ENCODE measurements around the gene ZBTB20.

The ZBTB20 gene

GRCh38 chr3:114762144-114762543 is 384.9 kb downstream of the ZBTB20 start:
- DNase-seq (ENCODE audit: low read depth) = no peak

DNA sequence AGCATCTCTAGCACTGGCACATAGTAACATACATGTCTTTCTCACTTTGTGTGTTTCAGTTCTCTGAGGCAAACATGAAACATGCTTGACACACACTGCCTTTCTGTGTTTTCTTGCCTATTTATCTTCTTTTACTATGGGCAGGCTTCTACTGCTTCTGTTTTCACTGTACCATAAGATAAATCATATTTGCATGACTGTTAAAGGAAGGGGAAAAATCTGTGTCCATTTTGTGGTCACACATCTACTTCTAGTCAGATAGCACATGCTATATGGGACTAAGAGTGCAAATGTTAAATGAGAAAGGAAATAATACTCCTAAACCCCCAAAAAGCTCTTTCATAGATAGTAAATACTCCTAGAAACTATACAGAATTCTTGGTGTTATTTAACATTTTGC is 386.4 kb downstream of the ZBTB20 start:
- no peak for DNase-seq (ENCODE audit: low read depth)

GRCh38 chr3:114758831-114759699 is 388.0 kb downstream of the ZBTB20 start:
- DNase-seq (ENCODE audit: low read depth) = peak; percentile 23

DNA sequence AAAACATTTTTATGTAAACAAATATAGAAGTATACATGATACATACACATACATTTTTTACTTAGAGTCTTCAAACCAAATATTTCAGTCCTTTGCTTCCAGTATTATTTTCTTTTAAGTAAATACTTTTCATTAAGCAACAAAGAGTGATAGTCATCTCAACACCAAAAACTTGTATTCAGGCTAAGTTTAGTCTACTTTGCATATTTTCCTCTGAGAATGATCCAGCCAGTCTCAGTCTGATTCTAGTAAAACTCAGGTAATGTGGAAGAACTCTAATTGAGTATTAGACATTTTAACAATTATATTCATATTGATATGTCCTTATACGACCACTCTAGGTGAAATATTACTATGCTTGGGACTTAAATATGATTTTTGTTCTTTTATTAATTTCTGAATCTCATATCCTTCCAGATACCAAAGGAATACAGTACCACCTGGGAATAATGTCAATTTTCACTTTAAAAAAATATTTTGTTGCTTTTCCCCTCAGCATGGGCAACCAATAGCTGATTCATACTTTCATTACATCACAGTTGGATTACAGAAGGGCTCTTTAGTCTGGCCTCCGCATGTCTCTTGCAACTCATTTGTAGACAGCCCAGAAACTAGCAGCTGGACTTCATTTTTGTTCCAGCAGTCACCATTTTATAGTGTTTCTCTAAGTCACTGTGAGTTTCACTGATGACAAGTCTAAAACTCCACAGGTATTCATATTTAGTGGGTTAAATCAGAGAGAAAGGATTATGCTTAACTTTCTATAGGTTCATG is 390.4 kb downstream of the ZBTB20 start:
- peak; percentile 47 for DNase-seq (ENCODE audit: low read depth)

GRCh38 chr3:114746502-114746901 is 400.6 kb downstream of the ZBTB20 start:
- DNase-seq (ENCODE audit: low read depth) = peak; percentile 40

GRCh38 chr3:114745322-114746240 is 401.5 kb downstream of the ZBTB20 start:
- DNase-seq (ENCODE audit: low read depth) = peak; percentile 80

- no peak for DNase-seq (ENCODE audit: low read depth)
These were observed 403.2 kb downstream of the ZBTB20 start for GRCh38 chr3:114743746-114744485.

DNA sequence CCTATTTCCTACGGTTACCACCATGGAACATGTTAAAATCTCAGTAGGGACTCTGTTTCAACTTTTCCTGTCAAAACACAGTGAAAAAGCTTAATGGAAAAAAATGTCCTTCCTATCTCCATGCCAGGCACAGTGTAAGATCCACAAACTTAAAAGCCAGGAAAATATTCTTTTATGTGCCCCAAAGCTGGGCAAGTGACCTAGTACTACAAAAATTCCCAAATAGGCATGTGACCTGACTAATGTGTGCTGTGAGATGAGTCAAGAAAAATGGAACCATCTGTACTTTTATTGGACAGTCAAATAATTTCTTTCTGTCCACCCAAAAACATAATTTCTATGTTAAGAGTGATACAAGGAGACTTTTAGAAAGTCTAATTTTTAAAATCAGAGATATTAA is 406.0 kb downstream of the ZBTB20 start:
- peak; percentile 57 for DNase-seq (ENCODE audit: low read depth)

GRCh38 chr3:114739627-114740026 is 407.5 kb downstream of the ZBTB20 start:
- no peak for DNase-seq (ENCODE audit: low read depth)

DNA sequence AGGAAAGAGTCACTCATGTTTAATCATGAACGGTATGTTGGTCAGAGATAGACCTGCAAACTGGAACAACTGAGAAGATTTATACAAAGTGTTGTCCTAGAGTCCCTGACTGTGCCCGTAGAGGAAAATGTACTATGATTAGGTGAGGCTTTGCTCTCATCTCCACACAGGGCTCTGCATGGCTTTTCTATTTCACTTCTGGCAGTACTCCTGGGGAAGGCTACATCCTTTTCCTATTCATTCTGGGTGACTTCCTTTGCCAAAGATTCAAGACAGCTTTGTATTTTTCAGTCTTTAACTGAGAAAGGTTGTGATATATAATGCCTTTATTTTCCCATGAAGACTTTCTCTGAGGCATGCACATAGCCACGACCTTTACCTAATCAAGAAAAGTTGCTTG is 414.7 kb downstream of the ZBTB20 start:
- DNase-seq (ENCODE audit: low read depth) = no peak

DNA sequence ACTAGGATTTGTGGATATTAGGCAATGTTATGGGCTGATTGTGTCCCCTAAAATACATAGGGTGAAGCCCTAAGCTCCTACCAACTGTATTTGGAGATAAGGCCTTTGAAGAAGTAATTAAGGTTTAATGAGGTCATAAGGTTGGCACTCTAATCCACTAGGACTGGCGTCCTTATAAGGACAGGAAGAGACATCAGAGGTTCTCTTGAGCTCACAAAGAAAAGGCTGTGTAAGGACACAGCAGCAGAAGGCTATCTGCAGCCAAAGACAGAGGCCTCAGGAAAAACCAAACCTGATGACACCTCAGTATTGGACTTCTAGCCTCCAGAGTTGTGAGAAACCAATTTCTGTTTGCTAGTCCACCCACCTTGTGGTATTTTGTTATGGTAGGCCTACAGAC is 416.7 kb downstream of the ZBTB20 start:
- DNase-seq (ENCODE audit: low read depth) = no peak

- DNase-seq (ENCODE audit: low read depth) = no peak
These were observed 419.7 kb downstream of the ZBTB20 start for GRCh38 chr3:114727373-114727772.

DNA sequence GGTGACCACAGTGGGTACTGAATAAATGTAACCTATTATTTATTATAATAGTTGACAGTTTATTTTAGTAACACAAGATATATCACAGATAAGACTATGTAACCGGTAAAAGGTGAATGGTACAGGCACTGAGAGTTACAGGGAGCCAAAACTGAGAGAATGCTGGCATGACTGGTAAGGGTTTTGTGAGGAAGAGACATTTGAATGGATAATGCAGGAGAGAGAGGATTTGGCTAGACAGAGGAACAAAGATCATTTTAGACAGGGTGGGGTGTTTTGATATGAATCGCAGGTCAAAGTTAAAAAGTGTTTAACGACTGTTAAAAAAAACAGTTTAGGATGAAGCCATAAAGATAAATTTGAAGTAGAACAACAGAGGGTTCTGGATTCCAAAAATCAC is 421.1 kb downstream of the ZBTB20 start:
- no peak for DNase-seq (ENCODE audit: low read depth)

GRCh38 chr3:114722530-114722929 is 424.6 kb downstream of the ZBTB20 start:
- DNase-seq (ENCODE audit: low read depth) = no peak

GRCh38 chr3:114721864-114722263 is 425.2 kb downstream of the ZBTB20 start:
- DNase-seq (ENCODE audit: low read depth) = no peak

- no peak for DNase-seq (ENCODE audit: low read depth)
These were observed 425.9 kb downstream of the ZBTB20 start for GRCh38 chr3:114721209-114721608.

DNA sequence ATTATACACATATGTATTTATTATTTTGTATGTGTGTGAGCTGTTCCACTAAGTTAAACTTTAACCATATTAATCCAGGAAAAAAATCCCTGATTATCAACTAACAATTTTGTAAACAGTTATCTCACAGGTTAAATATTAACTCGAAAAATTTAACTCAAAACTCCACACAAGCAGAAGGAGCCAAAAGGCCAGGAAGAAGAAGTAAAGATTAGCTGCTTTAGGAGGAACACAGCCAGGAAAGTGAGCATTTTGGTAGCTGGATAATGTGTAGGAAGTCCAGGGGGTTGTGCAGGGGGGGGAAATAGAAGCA is 428.2 kb downstream of the ZBTB20 start:
- DNase-seq (ENCODE audit: low read depth) = no peak

- DNase-seq (ENCODE audit: low read depth) = no peak
These were observed 428.8 kb downstream of the ZBTB20 start for GRCh38 chr3:114718071-114718897.

DNA sequence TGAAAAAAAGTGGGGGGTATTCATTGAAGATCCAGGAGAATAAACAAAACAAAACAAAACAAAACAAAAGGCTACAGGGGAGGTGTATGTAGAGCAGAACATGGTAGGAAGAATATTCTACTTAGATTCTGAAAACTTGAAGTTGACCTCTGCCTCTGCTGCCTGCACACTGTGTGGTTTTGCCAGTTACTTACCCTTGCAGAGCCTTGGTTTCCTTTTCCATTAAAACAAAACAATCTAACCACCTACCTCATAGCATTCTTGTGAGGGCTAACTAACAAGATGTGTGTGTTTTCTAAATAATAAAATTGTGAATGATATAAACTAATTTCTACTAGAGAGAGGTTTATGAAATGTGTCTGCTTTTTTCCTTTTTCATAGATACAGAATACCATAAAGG is 430.2 kb downstream of the ZBTB20 start:
- DNase-seq (ENCODE audit: low read depth) = no peak

GRCh38 chr3:114716126-114716525 is 431.0 kb downstream of the ZBTB20 start:
- no peak for DNase-seq (ENCODE audit: low read depth)

DNA sequence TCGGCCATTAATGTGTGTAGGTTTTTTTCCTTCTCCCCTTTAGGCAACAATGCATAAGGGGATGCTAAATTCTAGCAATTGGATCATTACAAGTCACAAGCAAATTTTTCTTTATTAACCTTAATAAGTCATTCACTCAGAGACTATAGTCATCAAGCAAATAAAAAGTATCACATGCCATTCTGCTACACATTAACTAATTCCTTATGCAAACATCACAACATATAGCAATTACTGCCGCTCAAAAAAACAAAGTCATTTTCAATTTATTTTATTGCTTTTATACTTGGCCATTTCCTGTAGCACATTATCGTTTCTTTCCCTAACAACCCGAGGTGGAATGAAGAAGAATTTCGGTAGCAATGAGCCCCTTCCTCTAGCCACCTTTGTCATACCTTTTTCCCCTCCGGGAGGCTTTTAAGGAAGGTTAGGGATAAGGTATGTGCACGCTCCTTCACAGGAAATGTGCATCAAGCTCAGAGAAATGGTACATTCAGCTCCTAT is 432.1 kb downstream of the ZBTB20 start:
- DNase-seq (ENCODE audit: low read depth) = no peak
